NB4 (cell line): ENCODE measurements around the gene SYT2.
"Not testable (repeated sequence)": the region's sequence is repeated elsewhere in the genome, so short reads cannot be mapped to it uniquely, and the experiment has no call there.

Experiments
- MYC ChIP-seq: IDR thresholded peaks from 2 replicates; pipeline ENCODE4 v1.6.1; 2011; ENCODE audit warnings: low read depth, low read length
- POLR2A ChIP-seq: IDR thresholded peaks from 2 replicates; pipeline ENCODE4 v1.6.1; 2011; ENCODE audit warnings: mild to moderate bottlenecking; ENCODE audit not compliant: insufficient read length; ENCODE audit errors: extremely low read depth
- TF ChIP-seq, protein P1 (sequence below): IDR thresholded peaks from one replicate; pipeline ENCODE4 v1.5.1; 2012; ENCODE audit warnings: low read depth, low read length
- TF ChIP-seq, protein P2 (sequence below): IDR thresholded peaks from 2 replicates; pipeline ENCODE4 v1.6.1; 2011; ENCODE audit warnings: low read depth, low read length

DNA sequence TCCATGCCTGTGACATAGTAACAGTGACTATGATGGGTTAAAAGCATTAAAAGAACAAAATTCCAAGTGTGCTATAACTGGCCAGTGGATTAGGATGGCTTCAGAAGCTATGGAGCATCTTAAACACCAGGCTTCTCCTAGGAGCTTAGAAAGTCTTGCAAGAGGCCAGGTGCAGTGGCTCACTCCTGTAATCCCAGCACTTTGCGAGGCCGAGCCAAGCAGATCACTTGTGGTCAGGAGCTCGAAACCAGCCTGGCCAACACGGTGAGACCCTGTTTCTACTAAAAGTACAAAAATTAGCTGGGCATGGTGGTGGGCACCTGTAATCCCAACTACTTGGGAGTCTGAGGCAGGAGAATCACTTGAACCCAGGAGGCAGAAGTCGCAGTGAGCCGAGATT lies 12.8 kb upstream of the SYT2 start:
- TF ChIP-seq, protein P1, sequence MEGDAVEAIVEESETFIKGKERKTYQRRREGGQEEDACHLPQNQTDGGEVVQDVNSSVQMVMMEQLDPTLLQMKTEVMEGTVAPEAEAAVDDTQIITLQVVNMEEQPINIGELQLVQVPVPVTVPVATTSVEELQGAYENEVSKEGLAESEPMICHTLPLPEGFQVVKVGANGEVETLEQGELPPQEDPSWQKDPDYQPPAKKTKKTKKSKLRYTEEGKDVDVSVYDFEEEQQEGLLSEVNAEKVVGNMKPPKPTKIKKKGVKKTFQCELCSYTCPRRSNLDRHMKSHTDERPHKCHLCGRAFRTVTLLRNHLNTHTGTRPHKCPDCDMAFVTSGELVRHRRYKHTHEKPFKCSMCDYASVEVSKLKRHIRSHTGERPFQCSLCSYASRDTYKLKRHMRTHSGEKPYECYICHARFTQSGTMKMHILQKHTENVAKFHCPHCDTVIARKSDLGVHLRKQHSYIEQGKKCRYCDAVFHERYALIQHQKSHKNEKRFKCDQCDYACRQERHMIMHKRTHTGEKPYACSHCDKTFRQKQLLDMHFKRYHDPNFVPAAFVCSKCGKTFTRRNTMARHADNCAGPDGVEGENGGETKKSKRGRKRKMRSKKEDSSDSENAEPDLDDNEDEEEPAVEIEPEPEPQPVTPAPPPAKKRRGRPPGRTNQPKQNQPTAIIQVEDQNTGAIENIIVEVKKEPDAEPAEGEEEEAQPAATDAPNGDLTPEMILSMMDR: not testable (repeated sequence)
- TF ChIP-seq POLR2A, MYC: not testable (repeated sequence)
- TF ChIP-seq, protein P2, sequence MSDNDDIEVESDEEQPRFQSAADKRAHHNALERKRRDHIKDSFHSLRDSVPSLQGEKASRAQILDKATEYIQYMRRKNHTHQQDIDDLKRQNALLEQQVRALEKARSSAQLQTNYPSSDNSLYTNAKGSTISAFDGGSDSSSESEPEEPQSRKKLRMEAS: not testable (repeated sequence)
